Activated CD8-positive, alpha-beta T cell treated with anti-CD3 and anti-CD28 coated beads for 36 hours (primary cell): Measurements from ENCODE around the gene TBL1X. TPM values are rescaled to one million over a fixed set of nuclear protein-coding genes. Genes with fewer than 3 reads are reported as not detected.

ENCODE experiments used
- ATAC-seq: fragments of 200-7000 bp; cut with Tn5 transposase; one replicate; pipeline ENCODE4 v1.10.0; 2021; ENCODE audit warnings: mild to moderate bottlenecking, moderate library complexity
- CTCF ChIA-PET: fragments of 350-600 bp; sonication (Branson Sonifier 250); formaldehyde crosslinking; loops from one replicate; lab custom pipeline; 2021; ENCODE audit warnings: antibody characterized with exemption; lab: Charles Lee
- POLR2A ChIA-PET: fragments of 350-600 bp; sonication (Branson Sonifier 250); formaldehyde crosslinking; loops from one replicate; lab custom pipeline; 2021; ENCODE audit warnings: antibody characterized with exemption; lab: Charles Lee
- DNase-seq: peaks from one replicate; pipeline ENCODE4 v3.0.0-alpha.2; 2020
- H3K27ac Mint-ChIP-seq: one replicate; pipeline ENCODE4 v1.8.0; 2021; ENCODE audit warnings: mild to moderate bottlenecking, mixed read lengths
- H3K27me3 Mint-ChIP-seq: one replicate; pipeline ENCODE4 v1.8.0; 2021; ENCODE audit warnings: mixed read lengths
- H3K36me3 Mint-ChIP-seq: one replicate; pipeline ENCODE4 v1.8.0; 2021; ENCODE audit warnings: low read depth, mixed read lengths
- H3K4me1 Mint-ChIP-seq: one replicate; pipeline ENCODE4 v1.8.0; 2021; ENCODE audit warnings: low read depth, mixed read lengths
- H3K4me3 Mint-ChIP-seq: one replicate; pipeline ENCODE4 v1.8.0; 2021; ENCODE audit warnings: mild to moderate bottlenecking, moderate library complexity, mixed read lengths
- H3K9me3 Mint-ChIP-seq: one replicate; pipeline ENCODE4 v1.8.0; 2021; ENCODE audit warnings: mixed read lengths
- CTCF ChIP-seq: fragments of 200-600 bp; IDR thresholded peaks from one replicate; pipeline ENCODE4 v1.8.0; 2022; ENCODE audit warnings: antibody characterized with exemption, mild to moderate bottlenecking
- intact Hi-C: fragments of 100-400 bp; cut with micrococcal nuclease; formaldehyde crosslinking; loops from one replicate; pipeline ENCODE4 v1.10.0; 2022
- total RNA-seq, 2 experiments: library from RNA; stranded (reverse); gene quantifications; one replicate each; pipeline ENCODE4 v1.2.3, GENCODE V29; 2021

The TBL1X gene
- total RNA-seq, 2 experiments from 2014 or later, result 28.9 to 32.0 TPM

DNA sequence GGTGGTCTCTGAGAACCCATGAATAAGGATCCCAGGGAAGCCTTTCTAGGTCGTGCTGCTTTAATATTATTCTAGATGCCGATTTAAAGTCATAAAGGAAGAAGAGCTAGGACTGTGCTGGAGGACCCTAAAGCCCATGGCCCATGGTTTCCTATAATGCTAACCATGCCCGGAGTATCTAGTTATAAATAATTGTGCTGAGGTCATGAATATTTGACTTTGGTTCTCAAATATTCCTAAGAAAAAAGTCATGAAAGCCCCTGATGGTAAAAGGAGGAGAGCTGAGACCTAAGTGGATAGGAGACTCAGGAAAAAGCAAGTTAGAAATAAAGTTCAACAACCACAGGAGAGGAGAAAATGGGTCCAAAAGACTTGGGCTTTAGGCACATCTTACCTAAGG, 132.0 kb downstream of the TBL1X start:
- Mint-ChIP-seq H3K27me3 (no peaks in the 10 kb centered on the region), H3K4me1 (peaks cover 7% of the 10 kb centered on the region), H3K36me3 (peaks cover 6% of the 10 kb centered on the region), H3K27ac (no peak overlapping the region), H3K4me3 (no peak overlapping the region), H3K9me3 (peaks cover 2% of the 10 kb centered on the region)
- ChIA-PET POLR2A (no interaction called here), CTCF (no interaction called here)
- no peak for ATAC-seq
- DNase-seq, result no peak
- no peak for TF ChIP-seq CTCF
- intact Hi-C loops, result no loop called here

DNA sequence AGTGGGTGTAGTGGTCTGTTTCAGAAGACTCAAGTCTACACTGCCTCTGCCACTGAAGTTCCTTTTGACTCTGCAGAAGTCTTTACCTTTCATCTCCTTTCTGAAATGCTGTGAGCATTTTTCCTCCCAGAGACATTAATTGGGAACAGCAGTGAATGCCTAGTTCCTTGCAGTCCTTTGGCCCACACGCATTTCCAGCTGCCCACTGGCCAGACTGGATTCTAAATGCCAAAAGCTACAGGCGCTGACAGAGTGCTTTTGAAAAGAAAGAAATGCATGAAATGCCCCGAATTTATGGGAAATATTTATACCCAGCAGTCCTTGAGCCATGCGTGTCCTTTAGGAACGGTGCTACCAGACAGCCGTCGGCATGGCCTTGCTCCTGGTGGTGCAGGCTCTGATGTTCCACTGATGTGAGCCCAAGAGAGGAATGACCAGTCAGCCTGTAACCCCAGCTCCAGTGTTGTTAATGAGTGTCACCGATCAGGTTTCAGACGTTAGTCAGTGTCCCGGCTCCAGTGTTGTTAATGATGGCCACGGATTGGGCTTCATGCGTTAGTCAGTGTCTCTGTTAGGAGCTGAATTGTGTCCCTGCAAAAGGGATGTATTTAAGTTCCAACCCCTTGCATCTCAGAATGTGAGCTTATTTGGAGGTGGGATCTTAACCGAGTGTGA, 132.6 kb downstream of the TBL1X start:
- no peak for TF ChIP-seq CTCF
- H3K27me3 Mint-ChIP-seq, result no peaks in the 10 kb centered on the region
- CTCF ChIA-PET, result no interaction called here
- ATAC-seq (no peak), DNase-seq (no peak)
- POLR2A ChIA-PET, result no interaction called here
- peaks cover under 1% of the 10 kb centered on the region for H3K36me3 Mint-ChIP-seq
- H3K4me3 Mint-ChIP-seq, result no peak overlapping the region
- H3K4me1 Mint-ChIP-seq, result peaks cover 7% of the 10 kb centered on the region
- H3K27ac Mint-ChIP-seq, result no peak overlapping the region
- no peaks in the 10 kb centered on the region for H3K9me3 Mint-ChIP-seq
- intact Hi-C loops, result no loop called here

DNA sequence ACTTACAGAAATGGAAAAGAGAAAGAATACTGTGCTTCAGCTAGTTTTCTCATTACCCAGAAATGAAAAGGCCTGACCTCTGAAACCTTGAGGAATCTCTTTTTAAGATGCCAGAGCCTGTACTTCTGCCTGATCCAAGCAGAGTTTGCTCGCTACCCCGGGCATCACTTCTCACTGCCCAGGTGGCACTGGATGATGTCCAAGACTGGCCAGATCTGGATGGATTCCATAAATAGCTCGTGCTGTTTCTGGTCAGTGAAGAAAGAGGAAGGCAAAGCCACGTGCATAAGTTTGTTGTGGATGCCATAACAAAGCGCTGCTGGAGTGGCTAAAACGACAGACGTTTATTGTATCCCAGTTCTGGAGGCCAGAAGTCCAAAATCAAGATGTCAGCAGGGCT, 133.5 kb downstream of the TBL1X start:
- TF ChIP-seq CTCF, result no peak
- ChIA-PET CTCF (no interaction called here), POLR2A (no interaction called here)
- Mint-ChIP-seq H3K27ac (no peak overlapping the region), H3K36me3 (no peaks in the 10 kb centered on the region), H3K27me3 (no peaks in the 10 kb centered on the region), H3K4me1 (peaks cover 7% of the 10 kb centered on the region), H3K9me3 (no peaks in the 10 kb centered on the region), H3K4me3 (no peak overlapping the region)
- ATAC-seq (no peak), DNase-seq (no peak)
- intact Hi-C loops, result no loop called here

DNA sequence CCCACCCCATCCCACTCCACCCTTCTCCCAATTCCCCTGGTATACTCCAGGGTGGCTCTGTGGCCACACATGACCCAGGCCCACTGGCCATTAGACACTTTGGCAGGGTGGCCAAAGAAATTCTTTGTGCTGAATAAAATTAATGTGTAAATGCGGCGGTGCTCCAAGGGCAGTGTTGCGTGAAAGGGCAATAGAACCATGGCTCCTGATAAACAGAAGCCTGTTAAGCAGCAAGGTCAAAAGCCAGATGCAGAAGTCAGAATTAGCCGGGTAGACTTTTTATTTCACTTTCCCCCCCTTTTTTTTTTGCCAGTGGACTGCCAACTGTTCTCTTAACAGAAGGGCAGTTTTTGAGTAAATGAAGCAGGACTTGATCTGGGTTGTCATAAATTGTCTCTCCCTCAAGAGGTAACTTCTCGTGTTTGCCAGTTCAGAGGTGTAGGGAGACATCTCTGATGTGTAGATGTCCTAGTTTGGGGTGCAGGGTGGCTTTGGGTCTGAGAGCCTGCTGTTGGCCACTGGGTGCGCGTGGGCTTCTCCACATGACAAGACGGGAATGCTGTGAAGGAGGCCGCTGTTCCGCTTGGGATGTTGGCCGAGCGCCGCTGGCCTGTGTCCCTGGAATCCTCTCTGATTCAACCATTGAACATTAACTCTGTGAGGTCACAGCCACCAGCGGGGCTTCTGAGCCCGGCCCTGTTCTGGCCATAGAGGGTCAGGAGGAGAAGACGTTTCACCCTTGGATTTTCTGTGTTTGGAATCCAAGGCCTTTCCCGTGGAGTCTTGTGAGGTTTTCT, 139.5 kb downstream of the TBL1X start:
- no peak for DNase-seq
- Mint-ChIP-seq H3K9me3 (no peaks in the 10 kb centered on the region), H3K36me3 (peaks cover 7% of the 10 kb centered on the region), H3K4me3 (no peak overlapping the region), H3K4me1 (peaks cover 1% of the 10 kb centered on the region), H3K27ac (no peak overlapping the region), H3K27me3 (no peaks in the 10 kb centered on the region)
- ATAC-seq, result no peak
- intact Hi-C loops, result no loop called here
- POLR2A ChIA-PET, result no interaction called here
- TF ChIP-seq CTCF, result no peak
- CTCF ChIA-PET, result no interaction called here

GRCh38 chrX:9604908-9605306, 140.0 kb downstream of the TBL1X start:
- no peaks in the 10 kb centered on the region for H3K27me3 Mint-ChIP-seq
- H3K4me1 Mint-ChIP-seq, result no peaks in the 10 kb centered on the region
- DNase-seq (no peak), ATAC-seq (no peak)
- CTCF ChIA-PET, result no interaction called here
- intact Hi-C loops, result no loop called here
- peaks cover 7% of the 10 kb centered on the region for H3K36me3 Mint-ChIP-seq
- no peak overlapping the region for H3K4me3 Mint-ChIP-seq
- POLR2A ChIA-PET, result no interaction called here
- H3K27ac Mint-ChIP-seq, result no peak overlapping the region
- no peak for TF ChIP-seq CTCF
- no peaks in the 10 kb centered on the region for H3K9me3 Mint-ChIP-seq
